K562 (cell line): ENCODE measurements around the gene HAUS5. TPM values are rescaled to one million over a fixed set of nuclear protein-coding genes. Genes with fewer than 3 reads are reported as not detected.

ENCODE experiments used
- ADNP ChIP-seq: fragments of 200-800 bp; sonication (Bioruptor generic); IDR thresholded peaks from 2 replicates; pipeline ENCODE4 v1.6.1; 2016; ENCODE audit warnings: missing genetic modification characterization, missing compliant biosample characterization
- DMBX1 ChIP-seq: fragments of 250-450 bp; sonication (Bioruptor Pico); IDR thresholded peaks from 2 replicates; pipeline ENCODE4 v1.8.0; 2022; ENCODE audit warnings: inconsistent platforms, mild to moderate bottlenecking, moderate library complexity, borderline replicate concordance
- ESRRB ChIP-seq: fragments of 250-450 bp; sonication (Bioruptor Pico); IDR thresholded peaks from 2 replicates; pipeline ENCODE4 v1.5.0; 2020; ENCODE audit warnings: mild to moderate bottlenecking, moderate library complexity, borderline replicate concordance
- ETV6 ChIP-seq, 3 experiments: fragments of 150-350 bp in 1 of 3; sonication (generic) in 1 of 3; formaldehyde crosslinking in 1 of 3; IDR thresholded peaks; 2 replicates each; pipeline versions ENCODE4 v1.6.1 to v1.8.0; 2014 to 2022; ENCODE audit warnings: borderline replicate concordance in 2 of 3, low read depth in 2 of 3, antibody characterized with exemption in 1 of 3, low read length in 1 of 3, mild to moderate bottlenecking in 1 of 3, missing genetic modification reagents in 1 of 3
- HIVEP1 ChIP-seq: fragments of 250-450 bp; sonication (Bioruptor Pico); IDR thresholded peaks from 2 replicates; pipeline ENCODE4 v1.4.0; 2020; ENCODE audit warnings: mild to moderate bottlenecking
- HSF4 ChIP-seq: fragments of 250-450 bp; sonication (Bioruptor Pico); IDR thresholded peaks from 2 replicates; pipeline ENCODE4 v2.1.2; 2022; ENCODE audit warnings: mild to moderate bottlenecking, moderate library complexity, borderline replicate concordance
- KAT7 ChIP-seq: sonication (generic); formaldehyde crosslinking; IDR thresholded peaks from 2 replicates; pipeline ENCODE4 v1.8.0; 2022; ENCODE audit warnings: missing genetic modification reagents, mild to moderate bottlenecking, borderline replicate concordance
- LCOR ChIP-seq: sonication (generic); formaldehyde crosslinking; IDR thresholded peaks from 2 replicates; pipeline ENCODE4 v1.8.0; 2022; ENCODE audit warnings: mild to moderate bottlenecking, missing genetic modification reagents
- MTA3 ChIP-seq: fragments of 450-650 bp; formaldehyde crosslinking; IDR thresholded peaks from 2 replicates; pipeline ENCODE4 v1.6.1; 2017; ENCODE audit warnings: mild to moderate bottlenecking, borderline replicate concordance
- NCOA1 ChIP-seq: fragments of 450-650 bp; IDR thresholded peaks from 2 replicates; pipeline ENCODE4 v1.6.1; 2016; ENCODE audit warnings: low read depth
- RBBP5 ChIP-seq: fragments of 200-600 bp; sonication (generic); IDR thresholded peaks from 2 replicates; pipeline ENCODE4 v1.6.1; 2012; ENCODE audit warnings: borderline replicate concordance, mild to moderate bottlenecking, low read length, control low read depth, inconsistent platforms; ENCODE audit not compliant: insufficient read depth, poor library complexity, severe bottlenecking
- RFX1 ChIP-seq: fragments of 450-650 bp; IDR thresholded peaks from 2 replicates; pipeline ENCODE4 v1.6.1; 2016; ENCODE audit warnings: mild to moderate bottlenecking, moderate library complexity
- SP1 ChIP-seq: sonication (generic); formaldehyde crosslinking; IDR thresholded peaks from 2 replicates; pipeline ENCODE4 v1.8.1; 2022; ENCODE audit warnings: mild to moderate bottlenecking, missing genetic modification reagents
- ZNF174 ChIP-seq: fragments of 250-450 bp; sonication (Bioruptor Pico); IDR thresholded peaks from 2 replicates; pipeline ENCODE4 v1.4.0; 2020; ENCODE audit warnings: mild to moderate bottlenecking
- ZNF57 ChIP-seq: fragments of 450-650 bp; formaldehyde crosslinking; IDR thresholded peaks from 2 replicates; pipeline ENCODE4 v1.4.0; 2020; ENCODE audit warnings: mild to moderate bottlenecking, moderate library complexity
- polyA plus RNA-seq, 8 experiments: library from polyadenylated mRNA; depleted of rRNA in 4 of 8; stranded (reverse) in 5 of 8; unstranded in 3 of 8; fragments of >200 nt; fragmentation: Nextera tagmentation in 2 of 8; fragmentation: Illumina TruSeq in 1 of 8; extraction: Ambion mirVana in 2 of 8; extraction: Trizol in 1 of 8; gene quantifications; 2 replicates each; pipeline versions ENCODE4 v1.2.1 to v1.2.3, GENCODE V29; 2011 to 2014; ENCODE audit warnings: inconsistent platforms in 1 of 8, missing spikeins in 1 of 8
- total RNA-seq, 7 experiments: library from RNA; depleted of rRNA in 6 of 7; stranded (reverse); fragments of >200 nt in 6 of 7; fragmentation: Illumina TruSeq in 2 of 7; extraction: Trizol in 2 of 7; gene quantifications; 2 replicates each; pipeline versions ENCODE4 v1.2.1 to v1.2.3, GENCODE V29; 2011 to 2021; ENCODE audit warnings: low replicate concordance in 1 of 7
- TF ChIP-seq, protein P1 (sequence below): fragments of 250-450 bp; sonication (Bioruptor Pico); IDR thresholded peaks from 2 replicates; pipeline ENCODE4 v1.4.0; 2020
- TF ChIP-seq, protein P2 (sequence below): fragments of 450-650 bp; IDR thresholded peaks from 2 replicates; pipeline ENCODE4 v1.6.1; 2016; ENCODE audit warnings: low read depth, mild to moderate bottlenecking, moderate library complexity
- TF ChIP-seq, protein P3 (sequence below): fragments of 250-450 bp; sonication (Bioruptor Pico); IDR thresholded peaks from 2 replicates; pipeline ENCODE4 v1.8.0; 2022; ENCODE audit warnings: inconsistent platforms

HAUS5 gene
- total and polyA plus RNA-seq, 9 of the 15 experiments (the other 6 are each of a cell fraction or from before 2014, with no cell fraction given), result 3.5 to 41.3 (median 14.2) TPM

DNA sequence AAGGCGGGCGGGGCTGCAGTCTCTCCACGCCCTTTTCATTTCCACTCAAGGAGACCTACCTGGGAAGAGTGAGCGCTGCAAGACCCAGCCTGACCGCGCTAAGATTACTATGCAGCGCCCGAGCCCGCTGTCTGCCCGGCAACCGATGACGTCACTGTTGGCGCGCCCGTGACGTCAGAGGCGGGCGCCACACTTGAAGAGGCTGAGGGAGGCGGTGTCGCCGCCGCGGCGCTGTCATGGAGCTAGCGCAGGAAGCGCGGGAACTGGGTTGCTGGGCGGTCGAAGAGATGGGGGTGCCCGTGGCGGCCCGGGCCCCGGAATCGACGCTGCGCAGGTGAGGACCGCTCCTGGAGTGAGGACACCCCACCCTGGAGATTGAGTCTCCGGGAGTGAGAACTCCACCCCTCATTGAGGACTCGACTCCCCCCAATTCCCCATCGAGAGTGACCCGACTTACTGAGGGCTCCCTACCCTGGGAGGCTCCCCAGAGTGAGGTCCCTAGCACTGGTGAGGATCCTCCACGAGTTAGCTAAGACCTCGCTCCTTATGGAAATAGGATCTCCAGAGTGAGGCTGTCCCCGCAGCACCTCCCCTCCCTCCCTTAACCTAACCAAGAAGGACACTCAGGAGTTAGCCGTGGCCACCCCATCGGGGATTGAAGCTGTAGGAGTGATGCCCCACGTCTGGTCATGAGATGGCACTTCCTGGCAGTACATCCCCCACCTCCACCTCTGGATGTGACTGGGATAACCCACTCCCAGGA, at the start of gene HAUS5 (continued):
- TF ChIP-seq, protein P1, sequence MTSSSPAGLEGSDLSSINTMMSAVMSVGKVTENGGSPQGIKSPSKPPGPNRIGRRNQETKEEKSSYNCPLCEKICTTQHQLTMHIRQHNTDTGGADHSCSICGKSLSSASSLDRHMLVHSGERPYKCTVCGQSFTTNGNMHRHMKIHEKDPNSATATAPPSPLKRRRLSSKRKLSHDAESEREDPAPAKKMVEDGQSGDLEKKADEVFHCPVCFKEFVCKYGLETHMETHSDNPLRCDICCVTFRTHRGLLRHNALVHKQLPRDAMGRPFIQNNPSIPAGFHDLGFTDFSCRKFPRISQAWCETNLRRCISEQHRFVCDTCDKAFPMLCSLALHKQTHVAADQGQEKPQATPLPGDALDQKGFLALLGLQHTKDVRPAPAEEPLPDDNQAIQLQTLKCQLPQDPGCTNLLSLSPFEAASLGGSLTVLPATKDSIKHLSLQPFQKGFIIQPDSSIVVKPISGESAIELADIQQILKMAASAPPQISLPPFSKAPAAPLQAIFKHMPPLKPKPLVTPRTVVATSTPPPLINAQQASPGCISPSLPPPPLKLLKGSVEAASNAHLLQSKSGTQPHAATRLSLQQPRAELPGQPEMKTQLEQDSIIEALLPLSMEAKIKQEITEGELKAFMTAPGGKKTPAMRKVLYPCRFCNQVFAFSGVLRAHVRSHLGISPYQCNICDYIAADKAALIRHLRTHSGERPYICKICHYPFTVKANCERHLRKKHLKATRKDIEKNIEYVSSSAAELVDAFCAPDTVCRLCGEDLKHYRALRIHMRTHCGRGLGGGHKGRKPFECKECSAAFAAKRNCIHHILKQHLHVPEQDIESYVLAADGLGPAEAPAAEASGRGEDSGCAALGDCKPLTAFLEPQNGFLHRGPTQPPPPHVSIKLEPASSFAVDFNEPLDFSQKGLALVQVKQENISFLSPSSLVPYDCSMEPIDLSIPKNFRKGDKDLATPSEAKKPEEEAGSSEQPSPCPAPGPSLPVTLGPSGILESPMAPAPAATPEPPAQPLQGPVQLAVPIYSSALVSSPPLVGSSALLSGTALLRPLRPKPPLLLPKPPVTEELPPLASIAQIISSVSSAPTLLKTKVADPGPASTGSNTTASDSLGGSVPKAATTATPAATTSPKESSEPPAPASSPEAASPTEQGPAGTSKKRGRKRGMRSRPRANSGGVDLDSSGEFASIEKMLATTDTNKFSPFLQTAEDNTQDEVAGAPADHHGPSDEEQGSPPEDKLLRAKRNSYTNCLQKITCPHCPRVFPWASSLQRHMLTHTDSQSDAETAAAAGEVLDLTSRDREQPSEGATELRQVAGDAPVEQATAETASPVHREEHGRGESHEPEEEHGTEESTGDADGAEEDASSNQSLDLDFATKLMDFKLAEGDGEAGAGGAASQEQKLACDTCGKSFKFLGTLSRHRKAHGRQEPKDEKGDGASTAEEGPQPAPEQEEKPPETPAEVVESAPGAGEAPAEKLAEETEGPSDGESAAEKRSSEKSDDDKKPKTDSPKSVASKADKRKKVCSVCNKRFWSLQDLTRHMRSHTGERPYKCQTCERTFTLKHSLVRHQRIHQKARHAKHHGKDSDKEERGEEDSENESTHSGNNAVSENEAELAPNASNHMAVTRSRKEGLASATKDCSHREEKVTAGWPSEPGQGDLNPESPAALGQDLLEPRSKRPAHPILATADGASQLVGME (CRISPR knock-in tag), result peak; percentile 77; the same call in 1 of the 2 replicates
- no peak for TF ChIP-seq KAT7 (CRISPR knock-in tag)
- TF ChIP-seq, protein P2, sequence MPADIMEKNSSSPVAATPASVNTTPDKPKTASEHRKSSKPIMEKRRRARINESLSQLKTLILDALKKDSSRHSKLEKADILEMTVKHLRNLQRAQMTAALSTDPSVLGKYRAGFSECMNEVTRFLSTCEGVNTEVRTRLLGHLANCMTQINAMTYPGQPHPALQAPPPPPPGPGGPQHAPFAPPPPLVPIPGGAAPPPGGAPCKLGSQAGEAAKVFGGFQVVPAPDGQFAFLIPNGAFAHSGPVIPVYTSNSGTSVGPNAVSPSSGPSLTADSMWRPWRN, result peak; percentile 52; the same call in 1 of the 2 replicates
- TF ChIP-seq, protein P3, sequence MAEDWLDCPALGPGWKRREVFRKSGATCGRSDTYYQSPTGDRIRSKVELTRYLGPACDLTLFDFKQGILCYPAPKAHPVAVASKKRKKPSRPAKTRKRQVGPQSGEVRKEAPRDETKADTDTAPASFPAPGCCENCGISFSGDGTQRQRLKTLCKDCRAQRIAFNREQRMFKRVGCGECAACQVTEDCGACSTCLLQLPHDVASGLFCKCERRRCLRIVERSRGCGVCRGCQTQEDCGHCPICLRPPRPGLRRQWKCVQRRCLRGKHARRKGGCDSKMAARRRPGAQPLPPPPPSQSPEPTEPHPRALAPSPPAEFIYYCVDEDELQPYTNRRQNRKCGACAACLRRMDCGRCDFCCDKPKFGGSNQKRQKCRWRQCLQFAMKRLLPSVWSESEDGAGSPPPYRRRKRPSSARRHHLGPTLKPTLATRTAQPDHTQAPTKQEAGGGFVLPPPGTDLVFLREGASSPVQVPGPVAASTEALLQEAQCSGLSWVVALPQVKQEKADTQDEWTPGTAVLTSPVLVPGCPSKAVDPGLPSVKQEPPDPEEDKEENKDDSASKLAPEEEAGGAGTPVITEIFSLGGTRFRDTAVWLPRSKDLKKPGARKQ (CRISPR knock-in tag), result no peak
- no peak for TF ChIP-seq ZNF174 (CRISPR knock-in tag)
- peak; percentile 41; the same call in 1 of the 2 replicates for TF ChIP-seq DMBX1 (CRISPR knock-in tag)
- TF ChIP-seq HSF4, result no peak
- TF ChIP-seq ADNP (tag), result no peak
- peak; percentile 63 for TF ChIP-seq RFX1
- TF ChIP-seq HIVEP1 (CRISPR knock-in tag), result peak; percentile 86; the same call in 1 of the 2 replicates
- TF ChIP-seq RBBP5, result peak; percentile 81
- no peak for TF ChIP-seq NCOA1
- no peak for TF ChIP-seq ZNF57
- TF ChIP-seq LCOR (CRISPR knock-in tag), result 0 out of 2 replicates have a peak, but pooled peaks have one; percentile 71
- TF ChIP-seq ETV6 (IDR thresholded peaks at IDR 0.05; ENCODE audit: borderline replicate concordance in 1 of 2, low read depth in 2 of 2, low read length in 1 of 2), result no peak
- no peak for TF ChIP-seq ETV6 (CRISPR knock-in tag; IDR thresholded peaks at IDR 0.05; ENCODE audit: borderline replicate concordance)
- TF ChIP-seq MTA3, result peak; percentile 57; the same call in 1 of the 2 replicates
- no peak for TF ChIP-seq ESRRB
- TF ChIP-seq SP1, result peak; percentile 73
